DMS53 (cell line): Measurements from ENCODE around the gene GM2A.
"Not testable (repeated sequence)": the region's sequence is repeated elsewhere in the genome, so short reads cannot be mapped to it uniquely, and the experiment has no call there.

Experiments used
- DNase-seq: peaks from one replicate; lab custom pipeline; 2025; lab: John Stamatoyannopoulos, UW

Gene GM2A

GRCh38 chr5:151288180-151288579, 35.2 kb downstream of the GM2A start:
- DNase-seq: peak; percentile 89

GRCh38 chr5:151293624-151294023, 40.6 kb downstream of the GM2A start:
- no peak for DNase-seq

GRCh38 chr5:151295138-151295537, 42.2 kb downstream of the GM2A start:
- no peak for DNase-seq

DNA sequence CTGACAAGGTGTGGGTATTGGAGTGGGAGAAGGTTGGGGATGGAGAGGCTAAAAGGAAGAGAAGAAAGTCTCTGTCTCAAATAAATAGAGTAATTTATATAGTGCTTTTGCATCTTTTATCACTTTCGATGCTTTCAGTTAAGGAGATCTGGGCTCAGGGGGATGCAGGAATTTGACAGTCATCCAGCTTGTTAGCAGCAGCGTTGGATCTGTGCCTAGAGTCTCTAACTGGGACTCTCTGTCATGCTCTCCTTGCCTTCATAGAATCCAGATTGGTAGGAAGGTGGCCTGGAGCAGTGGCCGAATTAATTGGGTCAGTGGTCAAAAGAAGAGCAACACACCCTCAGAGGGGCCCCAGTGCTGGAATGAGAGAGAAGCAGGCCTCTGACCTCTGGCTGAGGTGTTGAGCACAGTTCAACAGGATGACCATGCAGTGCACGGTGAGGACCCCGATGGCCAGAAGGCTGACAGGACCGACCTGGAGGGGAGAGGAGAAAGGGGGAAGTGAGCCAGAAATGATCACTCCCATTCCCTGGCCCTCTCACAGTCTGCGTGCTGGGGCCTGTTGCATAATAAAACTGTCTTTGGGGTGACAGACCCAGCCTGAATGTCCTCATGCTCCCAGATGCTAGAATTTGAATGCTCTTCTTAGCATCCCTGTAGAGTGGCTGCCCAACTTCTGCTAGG, 42.9 kb downstream of the GM2A start:
- no peak for DNase-seq

DNA sequence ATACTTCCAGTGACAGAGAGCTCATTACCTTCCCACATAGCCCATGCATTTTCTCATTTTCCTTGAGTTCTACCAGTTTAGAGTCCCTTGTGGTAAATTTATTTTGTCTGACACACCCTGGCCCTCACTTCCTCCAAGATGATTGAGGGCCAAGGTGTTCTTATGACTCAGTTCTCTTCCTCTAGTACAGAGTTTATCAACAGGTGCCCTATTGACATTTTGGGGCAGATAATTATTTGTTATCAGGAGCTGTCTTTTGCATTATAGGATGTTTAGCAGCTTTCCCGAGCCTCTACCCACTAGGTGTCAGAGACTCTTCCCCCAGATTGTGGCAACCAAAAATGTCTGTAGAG, 43.5 kb downstream of the GM2A start:
- DNase-seq: no peak

GRCh38 chr5:151296974-151297373, 44.0 kb downstream of the GM2A start:
- no peak for DNase-seq

DNA sequence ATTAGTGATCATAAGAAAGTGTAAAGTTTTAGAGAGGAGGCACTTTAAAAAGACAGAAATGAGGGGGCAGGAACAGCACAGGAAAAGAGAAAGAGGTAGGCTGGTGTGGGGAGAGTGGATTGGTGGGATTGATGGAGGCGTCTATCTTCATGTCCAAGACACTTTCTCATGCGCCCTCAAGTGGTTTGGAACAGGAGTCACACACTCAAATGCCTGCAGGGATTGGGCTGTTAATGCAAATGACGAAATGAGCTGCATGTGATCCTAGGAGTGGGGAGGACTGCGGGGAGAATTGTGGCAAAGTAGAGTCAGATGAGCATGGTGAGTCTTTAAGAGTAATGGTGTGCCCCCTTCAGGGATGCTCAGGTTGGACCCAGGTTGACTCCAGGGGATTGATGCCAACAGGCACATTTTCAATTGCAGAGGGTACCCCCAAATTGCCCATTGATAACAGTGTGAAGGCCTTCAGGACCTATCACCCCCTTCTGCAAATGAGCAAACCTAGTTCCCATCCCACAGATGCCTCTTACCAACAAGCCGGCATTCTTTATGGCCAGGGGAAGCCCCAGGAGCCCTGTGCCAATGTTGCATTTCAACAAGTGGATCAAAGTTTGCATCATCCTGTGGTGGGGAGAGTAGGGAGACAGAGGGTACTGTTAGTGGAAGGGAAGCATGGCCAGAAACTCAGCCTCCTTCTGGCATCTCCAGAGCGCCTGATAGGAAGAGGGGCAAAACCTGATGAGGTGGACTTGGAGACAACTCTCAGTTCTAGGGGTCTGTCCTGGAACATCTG, 45.3 kb downstream of the GM2A start:
- DNase-seq: peak; percentile 82

DNA sequence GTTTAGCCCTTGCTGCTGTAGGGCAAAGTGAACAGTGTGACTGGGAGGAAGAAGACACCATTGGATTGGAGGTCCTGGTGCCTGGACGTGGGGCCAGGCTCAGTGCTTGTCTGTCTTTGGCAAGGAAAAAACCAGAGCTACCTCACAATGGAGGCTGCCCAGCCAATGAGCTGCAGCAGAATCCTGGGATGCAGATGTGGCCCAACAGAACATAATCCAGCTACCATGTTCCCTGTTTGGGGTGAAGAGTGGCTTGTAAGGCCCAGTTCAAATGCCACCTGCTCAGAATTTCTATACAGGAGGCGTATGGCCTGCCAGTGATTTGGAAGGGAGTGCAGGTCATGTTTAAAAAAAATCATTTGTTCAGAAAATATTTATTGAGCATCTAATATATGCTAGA, 50.7 kb downstream of the GM2A start, which contains the start of gene SLC36A3:
TSS of gene SLC36A3 (minus strand) at position 101 of the 400 bp plus-strand sequence. CDS start 412 bp downstream, outside the sequence.
- DNase-seq: no peak

- not testable (repeated sequence) for DNase-seq
These were observed 56.3 kb downstream of the GM2A start for GRCh38 chr5:151309266-151309665.

DNA sequence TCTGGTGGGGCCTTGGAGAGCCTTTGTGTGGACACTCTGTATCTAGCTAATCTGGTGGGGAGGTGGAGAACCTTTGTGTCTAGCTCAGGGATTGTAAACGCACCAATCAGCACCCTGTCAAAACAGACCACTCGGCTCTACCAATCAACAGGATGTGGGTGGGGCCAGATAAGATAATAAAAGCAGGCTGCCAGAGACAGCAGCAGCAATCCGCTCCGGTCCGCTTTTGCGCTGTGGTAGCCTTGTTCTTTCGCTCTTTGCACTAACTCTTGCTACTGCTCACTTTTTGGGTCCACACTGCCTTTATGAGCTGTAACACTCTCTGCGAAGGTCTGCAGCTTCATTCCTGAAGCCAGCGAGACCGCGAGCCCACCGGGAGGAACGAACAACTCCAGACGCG, 56.8 kb downstream of the GM2A start:
- not testable (repeated sequence) for DNase-seq

GRCh38 chr5:151310932-151311331, 57.9 kb downstream of the GM2A start:
- DNase-seq: no peak

DNA sequence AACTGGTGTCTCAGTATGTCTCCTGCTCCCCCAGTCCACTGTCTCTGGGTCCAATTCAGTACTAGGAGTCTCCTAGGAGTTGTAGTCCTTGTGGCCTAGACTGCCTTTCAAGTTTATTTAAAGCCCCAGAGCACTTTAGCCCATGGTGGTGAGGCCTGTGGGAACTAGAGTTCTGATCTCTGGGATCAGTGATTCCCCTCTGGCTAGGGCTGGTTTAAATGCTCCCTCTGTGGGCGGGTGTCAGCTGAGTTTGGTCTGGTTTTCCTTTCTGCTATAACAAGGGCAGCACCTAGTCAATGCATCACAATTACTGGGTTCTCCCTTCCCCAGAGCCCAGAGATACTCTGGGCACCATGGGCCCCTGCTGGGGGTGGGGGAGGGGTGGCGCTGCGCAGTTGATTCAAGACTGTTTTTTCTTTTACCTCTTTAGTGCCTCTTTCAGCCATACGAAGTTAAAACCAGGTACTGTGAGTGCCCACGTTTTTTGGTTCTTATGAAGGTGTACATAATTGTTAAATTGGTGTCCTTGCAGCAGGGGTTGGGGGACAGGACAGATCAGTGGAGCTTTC, 59.9 kb downstream of the GM2A start:
- DNase-seq: no peak

DNA sequence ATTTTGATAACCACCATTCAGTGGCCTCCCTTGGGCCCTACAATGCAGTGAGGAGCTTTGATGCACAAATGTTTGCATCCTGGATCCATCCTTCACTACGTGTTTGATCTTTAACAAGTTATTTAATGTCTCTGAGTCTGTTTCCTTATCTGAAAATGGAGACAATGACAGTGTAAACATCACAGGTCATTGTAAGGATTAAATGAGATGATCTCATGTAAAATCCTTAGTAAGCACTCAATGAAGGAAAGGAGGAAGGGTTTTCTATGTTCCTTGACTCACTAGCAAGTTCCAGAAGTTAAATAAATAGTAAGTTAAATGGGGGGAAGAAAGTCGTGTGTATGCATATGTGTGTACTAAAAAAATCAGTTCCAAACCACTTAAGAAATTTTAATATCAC, 60.4 kb downstream of the GM2A start:
- no peak for DNase-seq

- DNase-seq: peak; percentile 87
These were observed 63.1 kb downstream of the GM2A start for GRCh38 chr5:151315998-151316597.

DNA sequence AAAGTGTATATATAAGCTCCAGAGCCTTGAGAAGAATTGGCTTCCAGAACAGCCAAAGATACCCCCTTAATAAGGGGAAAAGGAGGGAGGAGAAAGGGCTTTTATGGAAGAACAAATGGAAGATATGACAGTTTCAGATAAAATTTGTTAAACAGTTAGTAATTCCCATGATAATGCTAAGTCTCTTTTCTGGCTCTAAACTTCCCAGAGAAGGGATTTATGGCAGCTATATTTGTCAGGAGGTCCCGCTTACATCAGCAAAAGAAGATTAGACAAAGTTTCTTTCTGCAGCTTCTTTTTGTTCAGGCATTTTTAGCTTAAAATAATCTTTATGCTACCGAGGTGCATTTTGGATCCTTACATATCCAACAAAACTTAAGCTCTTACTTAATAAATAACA, 64.9 kb downstream of the GM2A start:
- DNase-seq: no peak

DNA sequence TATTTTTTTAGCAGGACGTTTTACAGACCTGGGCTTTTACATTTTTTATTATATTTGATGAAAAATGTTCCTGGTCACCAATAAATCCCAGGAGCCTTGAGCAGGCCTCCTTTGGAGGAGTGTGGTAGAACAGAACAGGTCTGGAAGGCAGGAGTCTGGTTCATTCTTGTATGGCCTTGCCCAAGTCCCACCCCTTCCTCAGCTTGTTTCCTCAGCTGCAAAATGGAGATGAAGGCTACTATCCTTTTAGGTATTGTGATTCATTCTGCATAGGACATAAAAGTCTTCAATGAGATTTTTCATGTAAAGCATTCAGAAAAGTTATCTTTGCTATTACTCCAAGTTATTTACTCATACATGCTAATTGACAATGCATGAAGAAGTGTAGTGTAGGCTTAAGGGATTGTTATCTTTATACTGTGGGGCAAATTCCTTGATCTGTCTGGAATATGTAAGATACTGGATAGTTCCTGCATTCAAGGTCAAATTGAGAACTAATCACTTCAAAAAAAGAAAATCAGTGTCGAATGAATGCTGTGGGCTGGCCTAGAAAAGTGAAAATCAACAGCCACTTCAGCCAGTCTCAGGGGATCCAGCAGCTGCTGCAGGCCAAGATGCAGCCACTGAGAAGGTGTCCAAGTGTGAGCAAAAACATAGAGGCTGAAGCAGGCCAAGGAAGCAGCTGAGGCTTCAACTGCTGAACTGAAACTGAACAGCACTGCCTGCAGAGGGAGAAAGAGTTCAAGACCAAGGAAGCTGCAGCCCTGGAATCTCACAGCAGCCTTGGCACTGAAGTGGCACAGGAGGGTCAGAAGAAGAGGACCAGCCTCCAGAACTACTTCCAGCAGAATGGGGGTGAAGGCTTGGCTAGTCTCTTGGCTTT, 66.1 kb downstream of the GM2A start:
- DNase-seq: peak; percentile 29
